Uterus (tissue), 2 donors: Measurements from ENCODE around the gene KCNAB2.

Source experiments
- POLR2A ChIP-seq, 2 donors: fragments of 450-650 bp; IDR thresholded peaks; one replicate each; pipeline ENCODE4 v1.6.1; 2016; ENCODE audit warnings: antibody characterized with exemption in 2 of 2, mild to moderate bottlenecking in 1 of 2, moderate library complexity in 1 of 2
- TF ChIP-seq, protein P1 (sequence below), 4 experiments: fragments of 200-600 bp in 2 of 4; fragments of 450-650 bp in 2 of 4; sonication (generic) in 2 of 4; IDR thresholded peaks; one replicate each; pipeline ENCODE4 v1.5.1; 2016 to 2019; ENCODE audit warnings: antibody characterized with exemption in 4 of 4, mild to moderate bottlenecking in 2 of 4, moderate library complexity in 1 of 4

DNA sequence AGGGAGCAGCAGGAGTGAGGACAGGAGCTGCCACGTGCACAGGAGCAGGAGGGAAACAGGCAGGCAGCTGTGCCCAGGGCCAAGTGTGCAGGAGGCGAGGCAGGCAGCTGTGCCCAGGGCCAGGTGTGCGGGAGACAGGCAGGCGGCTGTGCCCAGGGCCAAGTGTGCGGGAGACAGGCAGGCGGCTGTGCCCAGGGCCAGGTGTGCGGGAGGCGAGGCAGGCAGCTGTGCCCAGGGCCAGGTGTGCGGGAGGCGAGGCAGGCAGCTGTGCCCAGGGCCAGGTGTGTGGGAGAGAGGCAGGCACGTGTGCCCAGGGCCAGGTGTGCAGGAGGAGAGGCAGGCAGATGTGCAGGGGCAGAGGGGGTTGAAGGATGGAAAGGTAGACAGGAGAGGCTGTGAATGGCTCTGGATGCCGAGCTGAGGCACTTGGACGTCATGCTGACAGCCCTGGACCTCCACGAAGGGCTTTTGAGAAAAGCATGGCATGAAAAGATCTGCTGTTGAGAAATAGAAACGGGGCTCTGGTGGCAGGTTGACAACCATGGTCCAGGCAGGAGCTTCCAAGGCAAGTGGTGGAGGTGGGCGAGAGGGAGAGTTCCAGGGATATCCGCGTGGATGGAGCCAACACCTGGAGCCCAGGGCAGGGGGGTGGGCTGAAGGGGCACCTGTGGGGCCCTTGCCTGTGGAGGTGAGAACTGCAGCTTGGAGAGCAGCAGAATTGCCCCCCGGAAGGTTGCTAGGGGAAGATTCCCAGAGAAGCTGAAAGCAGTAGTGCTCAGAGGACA lies 34.3 kb upstream of the KCNAB2 start:
- TF ChIP-seq, protein P1, sequence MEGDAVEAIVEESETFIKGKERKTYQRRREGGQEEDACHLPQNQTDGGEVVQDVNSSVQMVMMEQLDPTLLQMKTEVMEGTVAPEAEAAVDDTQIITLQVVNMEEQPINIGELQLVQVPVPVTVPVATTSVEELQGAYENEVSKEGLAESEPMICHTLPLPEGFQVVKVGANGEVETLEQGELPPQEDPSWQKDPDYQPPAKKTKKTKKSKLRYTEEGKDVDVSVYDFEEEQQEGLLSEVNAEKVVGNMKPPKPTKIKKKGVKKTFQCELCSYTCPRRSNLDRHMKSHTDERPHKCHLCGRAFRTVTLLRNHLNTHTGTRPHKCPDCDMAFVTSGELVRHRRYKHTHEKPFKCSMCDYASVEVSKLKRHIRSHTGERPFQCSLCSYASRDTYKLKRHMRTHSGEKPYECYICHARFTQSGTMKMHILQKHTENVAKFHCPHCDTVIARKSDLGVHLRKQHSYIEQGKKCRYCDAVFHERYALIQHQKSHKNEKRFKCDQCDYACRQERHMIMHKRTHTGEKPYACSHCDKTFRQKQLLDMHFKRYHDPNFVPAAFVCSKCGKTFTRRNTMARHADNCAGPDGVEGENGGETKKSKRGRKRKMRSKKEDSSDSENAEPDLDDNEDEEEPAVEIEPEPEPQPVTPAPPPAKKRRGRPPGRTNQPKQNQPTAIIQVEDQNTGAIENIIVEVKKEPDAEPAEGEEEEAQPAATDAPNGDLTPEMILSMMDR (IDR thresholded peaks at IDR 0.05): no peak
- no peak for TF ChIP-seq POLR2A (IDR thresholded peaks at IDR 0.05)
